Mesothelial cell of epicardium (in vitro differentiated cells): Measurements from ENCODE around the gene DPF3. TPM values are rescaled to one million over a fixed set of nuclear protein-coding genes. Genes with fewer than 3 reads are reported as not detected.
A peak's percentile ranks its signal among the peaks of the same experiment; 100 is the strongest.

Source experiments
- DNase-seq, 2 experiments: peaks; one replicate each; pipeline ENCODE4 v3.0.0; 2021; ENCODE audit warnings: low spot score in 2 of 2; ENCODE audit not compliant: unreplicated experiment in 2 of 2
- H3K27ac Mint-ChIP-seq: 2 replicates; pipeline ENCODE4 v1.8.0; 2021; ENCODE audit warnings: mixed read lengths
- H3K27me3 Mint-ChIP-seq: 2 replicates; pipeline ENCODE4 v1.8.0; 2021; ENCODE audit warnings: low read depth, mixed read lengths
- H3K36me3 Mint-ChIP-seq: 2 replicates; pipeline ENCODE4 v1.8.0; 2021; ENCODE audit warnings: mixed read lengths
- H3K4me1 Mint-ChIP-seq: 2 replicates; pipeline ENCODE4 v1.8.0; 2021; ENCODE audit warnings: mixed read lengths
- H3K4me3 Mint-ChIP-seq: 2 replicates; pipeline ENCODE4 v1.8.0; 2021; ENCODE audit warnings: mild to moderate bottlenecking, moderate library complexity, mixed read lengths
- H3K9me3 Mint-ChIP-seq: 2 replicates; pipeline ENCODE4 v1.8.0; 2021; ENCODE audit warnings: mixed read lengths
- total RNA-seq: library from RNA; stranded (reverse); gene quantifications from 3 replicates; pipeline ENCODE4 v1.2.1, GENCODE V29; 2021
- TF ChIP-seq, protein P1 (sequence below): fragments of 200-600 bp; sonication (generic); IDR thresholded peaks from one replicate; pipeline ENCODE4 v1.5.0; 2021; ENCODE audit warnings: antibody characterized with exemption; ENCODE audit not compliant: unreplicated experiment

Gene DPF3
- total RNA-seq, 1 donor from 2014 or later: 1.3 TPM

DNA sequence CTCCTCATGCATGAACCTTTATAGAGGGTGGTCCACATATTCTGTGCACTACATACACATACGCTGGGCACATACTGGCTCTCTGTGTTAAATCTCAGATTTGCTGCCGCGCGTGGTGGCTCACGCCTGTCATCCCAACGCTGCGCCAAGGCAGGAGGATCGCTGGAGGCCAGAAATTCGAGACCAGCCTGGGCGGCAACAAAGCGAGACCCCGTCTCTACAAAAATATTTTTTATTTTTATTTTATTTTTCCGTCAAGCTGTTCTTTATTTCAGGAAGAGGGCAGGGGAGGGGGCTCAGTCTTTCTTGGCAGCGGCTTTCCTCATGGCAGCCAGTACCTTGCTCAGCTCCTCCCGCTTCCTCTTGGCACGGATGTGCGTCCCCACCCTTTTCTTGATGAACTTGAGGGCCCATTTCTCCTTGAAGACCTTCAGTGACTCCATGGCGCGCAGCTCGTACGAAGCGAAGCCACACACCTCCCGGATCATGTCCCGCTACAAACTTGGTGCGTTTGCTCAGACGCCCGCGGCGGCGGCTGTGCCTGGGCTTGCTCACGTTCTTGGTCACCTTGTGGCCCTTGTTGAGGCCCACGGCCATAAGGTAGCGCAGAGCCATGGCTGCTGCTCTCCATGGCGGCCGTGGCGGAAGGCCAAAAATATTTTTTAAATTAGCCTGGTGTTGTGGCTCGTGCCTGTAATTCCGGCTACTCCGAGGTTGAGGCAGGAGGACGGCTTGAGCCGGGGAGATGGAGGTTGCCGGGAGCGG is 35.6 kb upstream of the DPF3 start:
- no peaks in the 10 kb centered on the region for H3K9me3 Mint-ChIP-seq
- no peak for DNase-seq
- H3K4me3 Mint-ChIP-seq: no peak overlapping the region
- no peak overlapping the region for H3K27ac Mint-ChIP-seq
- H3K4me1 Mint-ChIP-seq: peaks cover 14% of the 10 kb centered on the region
- H3K27me3 Mint-ChIP-seq: peaks cover 3% of the 10 kb centered on the region
- no peaks in the 10 kb centered on the region for H3K36me3 Mint-ChIP-seq
- TF ChIP-seq, protein P1, sequence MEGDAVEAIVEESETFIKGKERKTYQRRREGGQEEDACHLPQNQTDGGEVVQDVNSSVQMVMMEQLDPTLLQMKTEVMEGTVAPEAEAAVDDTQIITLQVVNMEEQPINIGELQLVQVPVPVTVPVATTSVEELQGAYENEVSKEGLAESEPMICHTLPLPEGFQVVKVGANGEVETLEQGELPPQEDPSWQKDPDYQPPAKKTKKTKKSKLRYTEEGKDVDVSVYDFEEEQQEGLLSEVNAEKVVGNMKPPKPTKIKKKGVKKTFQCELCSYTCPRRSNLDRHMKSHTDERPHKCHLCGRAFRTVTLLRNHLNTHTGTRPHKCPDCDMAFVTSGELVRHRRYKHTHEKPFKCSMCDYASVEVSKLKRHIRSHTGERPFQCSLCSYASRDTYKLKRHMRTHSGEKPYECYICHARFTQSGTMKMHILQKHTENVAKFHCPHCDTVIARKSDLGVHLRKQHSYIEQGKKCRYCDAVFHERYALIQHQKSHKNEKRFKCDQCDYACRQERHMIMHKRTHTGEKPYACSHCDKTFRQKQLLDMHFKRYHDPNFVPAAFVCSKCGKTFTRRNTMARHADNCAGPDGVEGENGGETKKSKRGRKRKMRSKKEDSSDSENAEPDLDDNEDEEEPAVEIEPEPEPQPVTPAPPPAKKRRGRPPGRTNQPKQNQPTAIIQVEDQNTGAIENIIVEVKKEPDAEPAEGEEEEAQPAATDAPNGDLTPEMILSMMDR: no peak

DNA sequence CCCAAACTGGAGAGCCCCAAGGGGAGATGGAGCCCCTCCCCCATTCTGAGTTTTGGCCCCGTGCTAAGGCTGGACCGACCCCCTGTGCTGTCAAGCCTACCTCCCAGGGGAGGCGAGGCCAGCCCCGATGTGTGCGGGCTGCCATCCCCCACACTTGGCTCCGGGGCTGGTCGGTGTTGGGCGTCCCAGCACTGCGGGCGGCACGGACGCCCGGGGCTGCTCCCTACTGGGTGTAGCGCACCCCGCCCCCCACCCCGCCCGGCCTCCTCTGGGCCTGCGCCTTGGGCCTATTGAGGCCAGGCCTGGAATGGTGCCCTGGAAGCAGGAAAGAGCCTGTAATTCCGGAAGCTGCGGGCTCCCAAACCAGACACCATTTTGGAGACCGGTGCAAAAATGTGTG is 35.0 kb upstream of the DPF3 start:
- TF ChIP-seq, protein P1: no peak
- DNase-seq: no peak
- H3K4me3 Mint-ChIP-seq: no peak overlapping the region
- H3K4me1 Mint-ChIP-seq: peaks cover 17% of the 10 kb centered on the region
- H3K9me3 Mint-ChIP-seq: no peaks in the 10 kb centered on the region
- no peak overlapping the region for H3K27ac Mint-ChIP-seq
- peaks cover 3% of the 10 kb centered on the region for H3K27me3 Mint-ChIP-seq
- no peaks in the 10 kb centered on the region for H3K36me3 Mint-ChIP-seq

DNA sequence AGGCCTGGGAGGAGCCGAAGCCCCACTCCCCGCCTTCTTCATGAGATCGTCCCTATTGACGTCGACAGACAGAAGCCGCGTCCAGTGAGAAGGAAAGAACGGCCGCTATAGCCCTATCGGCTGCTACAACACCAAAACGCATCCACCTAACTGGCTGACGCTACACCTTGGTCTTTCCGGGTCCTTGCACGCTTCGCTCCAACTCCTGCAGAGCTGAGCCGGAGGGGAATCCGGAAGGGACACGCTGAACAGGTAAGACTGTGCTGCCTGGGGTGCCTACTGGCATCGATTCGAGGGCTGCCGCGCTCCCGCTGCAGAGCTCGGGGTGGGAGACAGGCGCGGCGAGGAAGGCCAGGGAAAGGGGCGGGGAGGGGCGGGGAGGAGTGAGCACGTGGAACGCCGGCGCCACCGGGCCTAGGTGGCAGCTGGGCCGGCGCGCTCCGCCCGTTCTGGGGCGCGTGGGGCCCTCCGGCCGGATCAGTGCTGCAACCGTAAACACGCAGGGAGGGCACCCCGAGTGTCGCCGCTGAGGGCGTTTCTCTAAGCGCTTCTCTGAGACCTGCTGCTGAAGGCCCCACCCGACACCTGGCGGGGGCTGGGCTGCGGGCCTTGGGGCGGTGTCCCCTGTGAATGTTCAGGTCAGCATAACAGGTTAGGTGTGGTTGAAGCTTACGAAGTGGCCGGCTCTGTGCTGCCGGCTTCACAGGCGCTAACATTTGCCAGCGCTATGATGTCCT is 32.6 kb upstream of the DPF3 start, which contains the start of gene DCAF4:
Gene DCAF4, plus strand, starts transcription at position 173 of the 737 bp plus-strand sequence. CDS start 11,515 bp downstream, outside the sequence.
- peak within 1 kb of the TSS; percentile 95 for H3K4me3 Mint-ChIP-seq
- H3K27ac Mint-ChIP-seq: peak within 1 kb of the TSS; percentile 96

DNA sequence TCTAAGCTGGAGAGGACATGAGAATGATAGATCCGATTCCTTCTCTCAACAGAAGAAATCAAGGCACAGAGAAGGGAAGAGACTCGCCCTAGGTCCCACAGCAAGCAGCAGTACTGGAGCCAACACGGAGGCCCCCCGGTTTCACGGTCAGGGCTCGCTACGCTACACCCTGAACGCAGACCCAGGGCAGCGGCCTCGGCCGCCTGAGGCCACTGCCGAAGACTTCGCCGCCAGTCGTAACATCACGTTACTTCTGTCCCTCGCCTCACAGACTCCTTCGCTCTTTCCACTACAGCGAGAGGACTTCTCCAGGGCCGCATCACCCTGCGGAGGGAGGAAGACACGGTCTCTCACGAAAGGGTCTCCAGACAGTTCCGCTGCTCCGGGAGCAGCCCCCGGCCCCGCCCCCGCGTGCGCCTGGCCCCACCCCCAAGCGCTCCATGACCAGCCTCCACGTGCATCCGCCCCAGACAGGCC is 32.0 kb upstream of the DPF3 start:
- H3K27ac Mint-ChIP-seq: peak overlapping the region; percentile 96

More for the DNA sequence above, 32.6 kb upstream of the DPF3 start, which contains the start of gene DCAF4:
- Mint-ChIP-seq H3K27me3 (peaks cover 5% of the 10 kb centered on the region), H3K4me1 (peaks cover 17% of the 10 kb centered on the region), H3K9me3 (no peaks in the 10 kb centered on the region), H3K36me3 (no peaks in the 10 kb centered on the region)
- TF ChIP-seq, protein P1: no peak
- DNase-seq: peak; percentile 92 to 93

DNA sequence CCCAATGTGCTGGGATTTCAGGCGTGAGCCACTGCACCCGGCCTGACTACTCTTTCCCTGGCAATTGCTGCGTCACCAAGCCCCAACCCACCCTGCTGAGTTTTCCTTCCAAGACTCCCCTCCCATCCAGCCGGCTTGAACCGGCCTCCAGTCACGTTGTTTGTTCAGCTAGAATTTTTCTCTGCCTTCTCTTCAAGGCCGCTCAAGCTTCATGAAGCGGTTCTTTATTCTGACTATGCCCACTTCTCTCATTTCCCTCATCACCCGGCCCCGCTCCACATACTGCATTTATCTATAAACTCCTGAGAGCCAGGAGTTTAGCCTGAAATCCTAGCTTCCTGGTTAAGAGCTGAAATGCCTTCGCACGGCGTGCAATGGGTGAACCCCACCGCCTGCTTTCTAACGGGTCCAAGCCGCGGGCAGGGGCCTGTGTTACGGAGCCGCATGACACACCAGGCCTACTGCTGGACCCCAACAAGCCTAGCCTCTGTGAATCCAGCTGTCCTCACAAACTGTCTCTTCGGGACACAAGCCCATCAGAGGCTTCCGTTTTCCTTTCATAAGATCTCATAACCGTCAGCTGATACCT is 31.4 kb upstream of the DPF3 start:
- Mint-ChIP-seq H3K36me3 (no peaks in the 10 kb centered on the region), H3K27me3 (peaks cover 11% of the 10 kb centered on the region), H3K9me3 (peaks cover 5% of the 10 kb centered on the region), H3K4me1 (peaks cover 17% of the 10 kb centered on the region), H3K27ac (peak overlapping the region; percentile 44), H3K4me3 (peak overlapping the region; percentile 95)
- TF ChIP-seq, protein P1: no peak
- DNase-seq: no peak

More for the DNA sequence above, 32.0 kb upstream of the DPF3 start:
- TF ChIP-seq, protein P1: no peak
- Mint-ChIP-seq H3K27me3 (peaks cover 9% of the 10 kb centered on the region), H3K4me3 (peak overlapping the region; percentile 95), H3K4me1 (peaks cover 17% of the 10 kb centered on the region), H3K9me3 (peaks cover 4% of the 10 kb centered on the region), H3K36me3 (no peaks in the 10 kb centered on the region)
- no peak for DNase-seq
